ENCODE results near the gene PRKCA. TPM values are rescaled to one million over a fixed set of nuclear protein-coding genes. Genes with fewer than 3 reads are reported as not detected.
A peak's percentile ranks its signal among the peaks of the same experiment; 100 is the strongest.

PRKCA gene
- total RNA-seq, 2 experiments from 2014 or later, result 84.4 to 87.9 TPM

GRCh38 chr17:66538776-66539175 lies 236.4 kb downstream of the PRKCA start:
- peaks cover 1% of the 10 kb centered on the region for H3K9me3 Mint-ChIP-seq
- intact Hi-C loops (cut with micrococcal nuclease), result no loop called here
- ChIA-PET CTCF (interaction anchor here (1.2 kb wide), 1 partner anchor 22 kb away, joined by 3 read pairs; no protein-coding TSS in a partner anchor), POLR2A (no interaction called here)
- no peak overlapping the region for H3K27ac Mint-ChIP-seq
- ATAC-seq (no peak), DNase-seq (no peak)
- no peak for TF ChIP-seq CTCF (IDR thresholded peaks at IDR 0.05)
- H3K4me3 Mint-ChIP-seq, result no peak overlapping the region
- H3K27me3 Mint-ChIP-seq, result no peaks in the 10 kb centered on the region
- H3K36me3 Mint-ChIP-seq (ENCODE audit: low read depth), result peaks cover 10% of the 10 kb centered on the region
- H3K4me1 Mint-ChIP-seq (ENCODE audit: low read depth), result peaks cover 93% of the 10 kb centered on the region

GRCh38 chr17:66540131-66540781 lies 237.8 kb downstream of the PRKCA start:
- Mint-ChIP-seq H3K9me3 (peaks cover 1% of the 10 kb centered on the region), H3K4me3 (no peak overlapping the region), H3K4me1 (ENCODE audit: low read depth) (peaks cover 79% of the 10 kb centered on the region), H3K27me3 (no peaks in the 10 kb centered on the region), H3K27ac (peak overlapping the region; percentile 84), H3K36me3 (ENCODE audit: low read depth) (peaks cover 11% of the 10 kb centered on the region)
- peak; percentile 14 for ATAC-seq
- POLR2A ChIA-PET, result no interaction called here
- intact Hi-C loops (cut with micrococcal nuclease), result loop anchor here (10.0 kb wide), 1 partner anchor 235 kb away; the partner anchor contains the start of gene PRKCA
- TF ChIP-seq CTCF (IDR thresholded peaks at IDR 0.05), result no peak
- no peak for DNase-seq
- CTCF ChIA-PET, result interaction anchor here (1.2 to 1.5 kb wide), 2 partner anchors 20 to 26 kb away, joined by 3 to 5 read pairs; no protein-coding TSS in a partner anchor

GRCh38 chr17:66541461-66542128 lies 239.2 kb downstream of the PRKCA start:
- ChIA-PET POLR2A (interaction anchor here (0.7 to 1.2 kb wide), 4 partner anchors 15 to 347 kb away, joined by 3 to 5 read pairs (median 4); no protein-coding TSS in a partner anchor), CTCF (interaction anchor here (1.2 to 1.5 kb wide), 2 partner anchors 11 to 25 kb away, joined by 3 to 5 read pairs; no protein-coding TSS in a partner anchor)
- Mint-ChIP-seq H3K4me3 (no peak overlapping the region), H3K9me3 (peaks cover 13% of the 10 kb centered on the region), H3K4me1 (ENCODE audit: low read depth) (peaks cover 78% of the 10 kb centered on the region), H3K27ac (peak overlapping the region; percentile 84), H3K27me3 (no peaks in the 10 kb centered on the region), H3K36me3 (ENCODE audit: low read depth) (peaks cover 18% of the 10 kb centered on the region)
- peak; percentile 67 for ATAC-seq
- DNase-seq, result peak; percentile 35
- TF ChIP-seq CTCF (IDR thresholded peaks at IDR 0.05), result no peak
- intact Hi-C loops (cut with micrococcal nuclease), result loop anchor here (10.0 kb wide), 1 partner anchor 237 kb away; the partner anchor contains the start of gene PRKCA

GRCh38 chr17:66542129-66542966 lies 239.9 kb downstream of the PRKCA start:
- CTCF ChIA-PET, result interaction anchor here (1.2 kb wide), 1 partner anchor 11 kb away, joined by 3 read pairs; no protein-coding TSS in a partner anchor
- Mint-ChIP-seq H3K4me1 (ENCODE audit: low read depth) (peaks cover 78% of the 10 kb centered on the region), H3K9me3 (peaks cover 15% of the 10 kb centered on the region), H3K36me3 (ENCODE audit: low read depth) (peaks cover 22% of the 10 kb centered on the region), H3K27ac (peak overlapping the region; percentile 84), H3K27me3 (no peaks in the 10 kb centered on the region), H3K4me3 (peak overlapping the region; percentile 26)
- POLR2A ChIA-PET, result interaction anchor here (0.7 to 1.0 kb wide), 3 partner anchors 21 to 348 kb away, joined by 3 to 4 read pairs (median 3); no protein-coding TSS in a partner anchor
- DNase-seq (peak; percentile 53), ATAC-seq (peak; percentile 80)
- intact Hi-C loops (cut with micrococcal nuclease), result loop anchor here (10.0 kb wide), 1 partner anchor 238 kb away; the partner anchor contains the start of gene PRKCA
- no peak for TF ChIP-seq CTCF (IDR thresholded peaks at IDR 0.05)
